Endodermal cell (in vitro differentiated cells): ENCODE data around the gene TSEN54. TPM values are rescaled to one million over a fixed set of nuclear protein-coding genes. Genes with fewer than 3 reads are reported as not detected.

Experiments used
- DNase-seq: peaks from one replicate; pipeline ENCODE4 v3.0.0-alpha.2; 2017
- H3K27ac ChIP-seq: 2 replicates; pipeline ENCODE4 v1.5.1; 2013; ENCODE audit warnings: mild to moderate bottlenecking, low read depth, low read length, moderate library complexity
- H3K27me3 ChIP-seq: 2 replicates; pipeline ENCODE4 v1.6.1; 2013; ENCODE audit warnings: mild to moderate bottlenecking, low read length, moderate library complexity; ENCODE audit not compliant: insufficient read depth, control insufficient read depth, poor library complexity, severe bottlenecking
- H3K36me3 ChIP-seq: 2 replicates; pipeline ENCODE4 v1.7.0; 2013; ENCODE audit warnings: mild to moderate bottlenecking, low read length, moderate library complexity; ENCODE audit not compliant: control insufficient read depth, insufficient read depth
- H3K4me1 ChIP-seq: one replicate; pipeline ENCODE4 v1.7.0; 2013; ENCODE audit warnings: low read length; ENCODE audit not compliant: control insufficient read depth, insufficient read depth
- H3K4me3 ChIP-seq: 2 replicates; pipeline ENCODE4 v1.5.1; 2013; ENCODE audit warnings: mild to moderate bottlenecking, low read length, moderate library complexity
- H3K9ac ChIP-seq: 2 replicates; pipeline ENCODE4 v1.6.1; 2013; ENCODE audit warnings: mild to moderate bottlenecking, low read length, moderate library complexity; ENCODE audit not compliant: poor library complexity, severe bottlenecking; ENCODE audit errors: extremely low read depth
- H3K9me3 ChIP-seq: 2 replicates; pipeline ENCODE4 v1.6.1; 2013; ENCODE audit warnings: mild to moderate bottlenecking, low read length, moderate library complexity; ENCODE audit not compliant: control insufficient read depth
- H3K27ac Mint-ChIP-seq: 2 replicates; pipeline ENCODE4 v1.8.0; 2020; ENCODE audit warnings: mixed read lengths
- H3K27me3 Mint-ChIP-seq: 2 replicates; pipeline ENCODE4 v1.8.0; 2021; ENCODE audit warnings: mild to moderate bottlenecking, mixed read lengths; ENCODE audit not compliant: insufficient read depth
- H3K36me3 Mint-ChIP-seq: 2 replicates; pipeline ENCODE4 v1.8.0; 2020; ENCODE audit warnings: low read depth, mixed read lengths
- H3K4me1 Mint-ChIP-seq: 2 replicates; pipeline ENCODE4 v1.8.0; 2020; ENCODE audit warnings: mixed read lengths
- H3K4me3 Mint-ChIP-seq: 2 replicates; pipeline ENCODE4 v1.8.0; 2020; ENCODE audit warnings: mild to moderate bottlenecking, moderate library complexity, mixed read lengths
- H3K9me3 Mint-ChIP-seq: 2 replicates; pipeline ENCODE4 v1.8.0; 2020; ENCODE audit warnings: mild to moderate bottlenecking, mixed read lengths
- WGBS, 2 experiments: methylation state at CpG; one replicate each; pipeline versions ENCODE4 v1.1.5 to v1.1.7; 2013; ENCODE audit warnings: missing lambda C conversion rate in 2 of 2, mixed read lengths in 1 of 2; ENCODE audit not compliant: insufficient coverage in 1 of 2, insufficient read length in 1 of 2; 5-methylcytosine and 5-hydroxymethylcytosine counted together
- total RNA-seq, 2 donors: library from RNA; stranded (reverse); fragmentation: NEBNext Ultra II Directional in 1 of 2; extraction: Animal tissue kit (Norgen Biotek cat#: 25700) in 1 of 2; gene quantifications; 2 replicates in 1 of 2; 3 replicates in 1 of 2; pipeline ENCODE4 v1.2.1, GENCODE V29; 2021
- TF ChIP-seq, protein P1 (sequence below): fragments of 200-600 bp; sonication (generic); conservative IDR thresholded peaks from 2 replicates; pipeline ENCODE4 v1.5.0; 2021; ENCODE audit warnings: antibody characterized with exemption, mild to moderate bottlenecking

Gene TSEN54
- total RNA-seq, 2 donors from 2014 or later = 37.7 to 39.1 TPM

- Histone ChIP-seq H3K4me1 (no peaks in the 10 kb centered on the region), H3K9me3 (no peaks in the 10 kb centered on the region), H3K27ac (no peak overlapping the region), H3K9ac (no peak overlapping the region), H3K27me3 (no peaks in the 10 kb centered on the region), H3K36me3 (peaks cover 21% of the 10 kb centered on the region), H3K4me3 (no peak overlapping the region)
- H3K4me3 Mint-ChIP-seq = no peak overlapping the region
- no peaks in the 10 kb centered on the region for H3K4me1 Mint-ChIP-seq
- H3K36me3 Mint-ChIP-seq = peaks cover 15% of the 10 kb centered on the region
- TF ChIP-seq, protein P1, sequence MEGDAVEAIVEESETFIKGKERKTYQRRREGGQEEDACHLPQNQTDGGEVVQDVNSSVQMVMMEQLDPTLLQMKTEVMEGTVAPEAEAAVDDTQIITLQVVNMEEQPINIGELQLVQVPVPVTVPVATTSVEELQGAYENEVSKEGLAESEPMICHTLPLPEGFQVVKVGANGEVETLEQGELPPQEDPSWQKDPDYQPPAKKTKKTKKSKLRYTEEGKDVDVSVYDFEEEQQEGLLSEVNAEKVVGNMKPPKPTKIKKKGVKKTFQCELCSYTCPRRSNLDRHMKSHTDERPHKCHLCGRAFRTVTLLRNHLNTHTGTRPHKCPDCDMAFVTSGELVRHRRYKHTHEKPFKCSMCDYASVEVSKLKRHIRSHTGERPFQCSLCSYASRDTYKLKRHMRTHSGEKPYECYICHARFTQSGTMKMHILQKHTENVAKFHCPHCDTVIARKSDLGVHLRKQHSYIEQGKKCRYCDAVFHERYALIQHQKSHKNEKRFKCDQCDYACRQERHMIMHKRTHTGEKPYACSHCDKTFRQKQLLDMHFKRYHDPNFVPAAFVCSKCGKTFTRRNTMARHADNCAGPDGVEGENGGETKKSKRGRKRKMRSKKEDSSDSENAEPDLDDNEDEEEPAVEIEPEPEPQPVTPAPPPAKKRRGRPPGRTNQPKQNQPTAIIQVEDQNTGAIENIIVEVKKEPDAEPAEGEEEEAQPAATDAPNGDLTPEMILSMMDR = no peak
- H3K9me3 Mint-ChIP-seq = no peaks in the 10 kb centered on the region
- no peaks in the 10 kb centered on the region for H3K27me3 Mint-ChIP-seq
- no peak for DNase-seq
- WGBS, 2 experiments = 80 to 95% methylated on average over 2 to 4 of the region's 4 CpGs
- no peak overlapping the region for H3K27ac Mint-ChIP-seq
Observed at GRCh38 chr17:75505152-75505409, 11.2 kb upstream of the TSEN54 start.

GRCh38 chr17:75505640-75506039 lies 10.7 kb upstream of the TSEN54 start:
- 92 to 98% methylated on average over 9 to 15 of the region's 15 CpGs for WGBS, 2 experiments
- H3K9ac ChIP-seq = no peak overlapping the region
- Mint-ChIP-seq H3K9me3 (no peaks in the 10 kb centered on the region), H3K27me3 (no peaks in the 10 kb centered on the region), H3K27ac (no peak overlapping the region), H3K4me1 (no peaks in the 10 kb centered on the region), H3K36me3 (peaks cover 15% of the 10 kb centered on the region), H3K4me3 (no peak overlapping the region)
- no peak overlapping the region for H3K4me3 ChIP-seq
- H3K27ac ChIP-seq = no peak overlapping the region
- TF ChIP-seq, protein P1 = no peak
- H3K27me3 ChIP-seq = no peaks in the 10 kb centered on the region
- H3K9me3 ChIP-seq = no peaks in the 10 kb centered on the region
- no peak for DNase-seq
- H3K36me3 ChIP-seq = peaks cover 22% of the 10 kb centered on the region
- H3K4me1 ChIP-seq = no peaks in the 10 kb centered on the region

GRCh38 chr17:75506134-75506533 lies 10.2 kb upstream of the TSEN54 start:
- Mint-ChIP-seq H3K27ac (no peak overlapping the region), H3K27me3 (no peaks in the 10 kb centered on the region), H3K4me1 (no peaks in the 10 kb centered on the region), H3K4me3 (no peak overlapping the region), H3K36me3 (peaks cover 15% of the 10 kb centered on the region), H3K9me3 (no peaks in the 10 kb centered on the region)
- H3K36me3 ChIP-seq = peaks cover 19% of the 10 kb centered on the region
- no peaks in the 10 kb centered on the region for H3K9me3 ChIP-seq
- H3K27ac ChIP-seq = no peak overlapping the region
- no peak overlapping the region for H3K4me3 ChIP-seq
- no peak overlapping the region for H3K9ac ChIP-seq
- TF ChIP-seq, protein P1 = no peak
- no peaks in the 10 kb centered on the region for H3K4me1 ChIP-seq
- 95% methylated on average over 13 to 21 of the region's 21 CpGs for WGBS, 2 experiments
- DNase-seq = no peak
- no peaks in the 10 kb centered on the region for H3K27me3 ChIP-seq
